ENCODE data around the gene P4HA1. TPM values are rescaled to one million over a fixed set of nuclear protein-coding genes. Genes with fewer than 3 reads are reported as not detected.

P4HA1 gene
- polyA plus RNA-seq, 4 donors: 2.7 to 32.5 (median 6.8) TPM

GRCh38 chr10:73073627-73074026 lies 23.0 kb downstream of the P4HA1 start:
- no peak overlapping the region for H3K4me3 ChIP-seq (ENCODE audit: low read depth in 1 of 3, low read length in 3 of 3)
- peaks cover 1 to 23% (median 2%) of the 10 kb centered on the region in 3 donors for H3K36me3 ChIP-seq (ENCODE audit: control insufficient read depth in 3 of 3, insufficient read depth in 2 of 3, low read depth in 1 of 3, low read length in 3 of 3)

GRCh38 chr10:73065441-73065840 lies 31.2 kb downstream of the P4HA1 start:
- DNase-seq: no peak
- H3K27ac ChIP-seq (ENCODE audit: low read depth in 1 of 3, low read length in 2 of 3): no peak overlapping the region
- no peak overlapping the region for H3K4me3 ChIP-seq (ENCODE audit: low read depth in 1 of 3, low read length in 3 of 3)
- no peaks in the 10 kb centered on the region for H3K27me3 ChIP-seq (ENCODE audit: control insufficient read depth in 3 of 3, insufficient read depth in 3 of 3, low read length in 3 of 3)
- WGBS, 3 donors: 76 to 89% (median 87%) methylated on average over 1 of the region's 1 CpG
- peaks cover 0 to 19% (median 2%) of the 10 kb centered on the region in 3 donors for H3K36me3 ChIP-seq (ENCODE audit: control insufficient read depth in 3 of 3, insufficient read depth in 2 of 3, low read depth in 1 of 3, low read length in 3 of 3)
- H3K9me3 ChIP-seq (ENCODE audit: control insufficient read depth in 2 of 2, insufficient read depth in 1 of 2, low read depth in 1 of 2, low read length in 1 of 2): no peaks in the 10 kb centered on the region
- FAIRE-seq: no peak
- no peaks in the 10 kb centered on the region for H3K4me1 ChIP-seq (ENCODE audit: control insufficient read depth in 3 of 3, insufficient read depth in 2 of 3, low read depth in 1 of 3, low read length in 2 of 3)

More at GRCh38 chr10:73073627-73074026, 23.0 kb downstream of the P4HA1 start:
- Histone ChIP-seq H3K27me3 (ENCODE audit: control insufficient read depth in 3 of 3, insufficient read depth in 3 of 3, low read length in 3 of 3) (no peaks in the 10 kb centered on the region), H3K4me1 (ENCODE audit: control insufficient read depth in 3 of 3, insufficient read depth in 2 of 3, low read depth in 1 of 3, low read length in 2 of 3) (peaks cover 0 to 9% (median 5%) of the 10 kb centered on the region in 3 donors), H3K27ac (ENCODE audit: low read depth in 1 of 3, low read length in 2 of 3) (no peak overlapping the region), H3K9me3 (ENCODE audit: control insufficient read depth in 2 of 2, insufficient read depth in 1 of 2, low read depth in 1 of 2, low read length in 1 of 2) (no peaks in the 10 kb centered on the region)
- no peak for FAIRE-seq
- no peak for DNase-seq

- FAIRE-seq: no peak
- no peak overlapping the region for H3K27ac ChIP-seq (ENCODE audit: low read depth in 1 of 3, low read length in 2 of 3)
These were observed 34.9 kb downstream of the P4HA1 start for GRCh38 chr10:73061743-73062142.

GRCh38 chr10:73060738-73061635 lies 35.7 kb downstream of the P4HA1 start:
- peak; percentile 51 to 70 for DNase-seq
- no peak for FAIRE-seq
- Histone ChIP-seq H3K27me3 (ENCODE audit: control insufficient read depth in 3 of 3, insufficient read depth in 3 of 3, low read length in 3 of 3) (no peaks in the 10 kb centered on the region), H3K9me3 (ENCODE audit: control insufficient read depth in 2 of 2, insufficient read depth in 1 of 2, low read depth in 1 of 2, low read length in 1 of 2) (no peaks in the 10 kb centered on the region), H3K4me3 (ENCODE audit: low read depth in 1 of 3, low read length in 3 of 3) (no peak overlapping the region), H3K4me1 (ENCODE audit: control insufficient read depth in 3 of 3, insufficient read depth in 2 of 3, low read depth in 1 of 3, low read length in 2 of 3) (no peaks in the 10 kb centered on the region), H3K27ac (ENCODE audit: low read depth in 1 of 3, low read length in 2 of 3) (no peak overlapping the region), H3K36me3 (ENCODE audit: control insufficient read depth in 3 of 3, insufficient read depth in 2 of 3, low read depth in 1 of 3, low read length in 3 of 3) (peaks cover 0 to 28% (median 0%) of the 10 kb centered on the region in 3 donors)
- 27 to 41% (median 28%) methylated on average over 5 of the region's 5 CpGs for WGBS, 3 donors

More at GRCh38 chr10:73061743-73062142, 34.9 kb downstream of the P4HA1 start:
- 67 to 95% (median 86%) methylated on average over 1 of the region's 1 CpG for WGBS, 3 donors
- peaks cover 0 to 24% (median 0%) of the 10 kb centered on the region in 3 donors for H3K36me3 ChIP-seq (ENCODE audit: control insufficient read depth in 3 of 3, insufficient read depth in 2 of 3, low read depth in 1 of 3, low read length in 3 of 3)
- H3K27me3 ChIP-seq (ENCODE audit: control insufficient read depth in 3 of 3, insufficient read depth in 3 of 3, low read length in 3 of 3): no peaks in the 10 kb centered on the region
- no peak overlapping the region for H3K4me3 ChIP-seq (ENCODE audit: low read depth in 1 of 3, low read length in 3 of 3)
- DNase-seq: no peak
- H3K4me1 ChIP-seq (ENCODE audit: control insufficient read depth in 3 of 3, insufficient read depth in 2 of 3, low read depth in 1 of 3, low read length in 2 of 3): no peaks in the 10 kb centered on the region
- H3K9me3 ChIP-seq (ENCODE audit: control insufficient read depth in 2 of 2, insufficient read depth in 1 of 2, low read depth in 1 of 2, low read length in 1 of 2): no peaks in the 10 kb centered on the region

- H3K4me3 ChIP-seq (ENCODE audit: low read depth in 1 of 3, low read length in 3 of 3): no peak overlapping the region
- H3K4me1 ChIP-seq (ENCODE audit: control insufficient read depth in 3 of 3, insufficient read depth in 2 of 3, low read depth in 1 of 3, low read length in 2 of 3): no peaks in the 10 kb centered on the region
- WGBS, 3 donors: 96 to 100% (median 100%) methylated on average over 1 of the region's 1 CpG
- H3K36me3 ChIP-seq (ENCODE audit: control insufficient read depth in 3 of 3, insufficient read depth in 2 of 3, low read depth in 1 of 3, low read length in 3 of 3): peaks cover 0 to 31% (median 2%) of the 10 kb centered on the region in 3 donors
- peak; percentile 33 for FAIRE-seq
- H3K27ac ChIP-seq (ENCODE audit: low read depth in 1 of 3, low read length in 2 of 3): no peak overlapping the region
- H3K27me3 ChIP-seq (ENCODE audit: control insufficient read depth in 3 of 3, insufficient read depth in 3 of 3, low read length in 3 of 3): no peaks in the 10 kb centered on the region
- H3K9me3 ChIP-seq (ENCODE audit: control insufficient read depth in 2 of 2, insufficient read depth in 1 of 2, low read depth in 1 of 2, low read length in 1 of 2): no peaks in the 10 kb centered on the region
- no peak for DNase-seq
These were observed 36.5 kb downstream of the P4HA1 start for GRCh38 chr10:73060173-73060572.

GRCh38 chr10:73058057-73058591 lies 38.5 kb downstream of the P4HA1 start:
- 94 to 96% (median 95%) methylated on average over 6 of the region's 6 CpGs for WGBS, 3 donors
- H3K9me3 ChIP-seq (ENCODE audit: control insufficient read depth in 2 of 2, insufficient read depth in 1 of 2, low read depth in 1 of 2, low read length in 1 of 2): no peaks in the 10 kb centered on the region
- FAIRE-seq: no peak
- H3K36me3 ChIP-seq (ENCODE audit: control insufficient read depth in 3 of 3, insufficient read depth in 2 of 3, low read depth in 1 of 3, low read length in 3 of 3): peaks cover 0 to 24% (median 4%) of the 10 kb centered on the region in 3 donors
- H3K4me3 ChIP-seq (ENCODE audit: low read depth in 1 of 3, low read length in 3 of 3): no peak overlapping the region
- DNase-seq: no peak
- no peaks in the 10 kb centered on the region for H3K4me1 ChIP-seq (ENCODE audit: control insufficient read depth in 3 of 3, insufficient read depth in 2 of 3, low read depth in 1 of 3, low read length in 2 of 3)
- no peaks in the 10 kb centered on the region for H3K27me3 ChIP-seq (ENCODE audit: control insufficient read depth in 3 of 3, insufficient read depth in 3 of 3, low read length in 3 of 3)
- H3K27ac ChIP-seq (ENCODE audit: low read depth in 1 of 3, low read length in 2 of 3): no peak overlapping the region

GRCh38 chr10:73054286-73054685 lies 42.4 kb downstream of the P4HA1 start:
- 91 to 95% (median 92%) methylated on average over 2 of the region's 2 CpGs for WGBS, 3 donors
- Histone ChIP-seq H3K4me3 (ENCODE audit: low read depth in 1 of 3, low read length in 3 of 3) (no peak overlapping the region), H3K9me3 (ENCODE audit: control insufficient read depth in 2 of 2, insufficient read depth in 1 of 2, low read depth in 1 of 2, low read length in 1 of 2) (no peaks in the 10 kb centered on the region), H3K27me3 (ENCODE audit: control insufficient read depth in 3 of 3, insufficient read depth in 3 of 3, low read length in 3 of 3) (no peaks in the 10 kb centered on the region), H3K27ac (ENCODE audit: low read depth in 1 of 3, low read length in 2 of 3) (no peak overlapping the region), H3K4me1 (ENCODE audit: control insufficient read depth in 3 of 3, insufficient read depth in 2 of 3, low read depth in 1 of 3, low read length in 2 of 3) (no peaks in the 10 kb centered on the region), H3K36me3 (ENCODE audit: control insufficient read depth in 3 of 3, insufficient read depth in 2 of 3, low read depth in 1 of 3, low read length in 3 of 3) (peaks cover 2 to 24% (median 4%) of the 10 kb centered on the region in 3 donors)
- DNase-seq (no peak), FAIRE-seq (no peak)

- Histone ChIP-seq H3K36me3 (ENCODE audit: control insufficient read depth in 3 of 3, insufficient read depth in 2 of 3, low read depth in 1 of 3, low read length in 3 of 3) (peaks cover 2 to 20% (median 4%) of the 10 kb centered on the region in 3 donors), H3K27ac (ENCODE audit: low read depth in 1 of 3, low read length in 2 of 3) (no peak overlapping the region), H3K4me3 (ENCODE audit: low read depth in 1 of 3, low read length in 3 of 3) (no peak overlapping the region), H3K9me3 (ENCODE audit: control insufficient read depth in 2 of 2, insufficient read depth in 1 of 2, low read depth in 1 of 2, low read length in 1 of 2) (no peaks in the 10 kb centered on the region), H3K4me1 (ENCODE audit: control insufficient read depth in 3 of 3, insufficient read depth in 2 of 3, low read depth in 1 of 3, low read length in 2 of 3) (no peaks in the 10 kb centered on the region), H3K27me3 (ENCODE audit: control insufficient read depth in 3 of 3, insufficient read depth in 3 of 3, low read length in 3 of 3) (no peaks in the 10 kb centered on the region)
- DNase-seq (no peak), FAIRE-seq (no peak)
- 93 to 97% (median 94%) methylated on average over 4 of the region's 4 CpGs for WGBS, 3 donors
These were observed 43.4 kb downstream of the P4HA1 start for GRCh38 chr10:73053275-73053674.
